ENCODE results near the gene HTT-AS.

DNA sequence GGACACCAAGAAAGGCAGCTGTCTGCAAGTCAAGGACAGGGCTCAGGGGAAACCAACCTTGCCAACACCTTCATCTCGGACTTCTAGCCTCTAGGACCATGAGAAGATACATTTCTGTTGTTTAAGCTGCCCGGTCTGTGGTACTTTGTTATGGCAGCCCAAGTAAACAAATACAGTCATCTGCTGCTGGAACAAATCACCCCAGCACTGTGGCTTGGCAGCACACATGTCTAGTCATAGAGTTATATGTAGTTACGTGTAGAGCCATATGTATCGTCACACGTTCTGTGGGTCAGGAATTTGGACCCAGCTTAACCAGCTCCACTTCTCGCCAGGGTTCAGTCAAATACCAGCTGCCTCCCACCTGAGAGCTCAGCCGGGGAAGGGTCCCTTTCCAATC is 2.5 kb downstream of the HTT-AS start:
- TF ChIP-seq POLR2A (IDR thresholded peaks at IDR 0.05) = no peak
- TF ChIP-seq, protein P1, sequence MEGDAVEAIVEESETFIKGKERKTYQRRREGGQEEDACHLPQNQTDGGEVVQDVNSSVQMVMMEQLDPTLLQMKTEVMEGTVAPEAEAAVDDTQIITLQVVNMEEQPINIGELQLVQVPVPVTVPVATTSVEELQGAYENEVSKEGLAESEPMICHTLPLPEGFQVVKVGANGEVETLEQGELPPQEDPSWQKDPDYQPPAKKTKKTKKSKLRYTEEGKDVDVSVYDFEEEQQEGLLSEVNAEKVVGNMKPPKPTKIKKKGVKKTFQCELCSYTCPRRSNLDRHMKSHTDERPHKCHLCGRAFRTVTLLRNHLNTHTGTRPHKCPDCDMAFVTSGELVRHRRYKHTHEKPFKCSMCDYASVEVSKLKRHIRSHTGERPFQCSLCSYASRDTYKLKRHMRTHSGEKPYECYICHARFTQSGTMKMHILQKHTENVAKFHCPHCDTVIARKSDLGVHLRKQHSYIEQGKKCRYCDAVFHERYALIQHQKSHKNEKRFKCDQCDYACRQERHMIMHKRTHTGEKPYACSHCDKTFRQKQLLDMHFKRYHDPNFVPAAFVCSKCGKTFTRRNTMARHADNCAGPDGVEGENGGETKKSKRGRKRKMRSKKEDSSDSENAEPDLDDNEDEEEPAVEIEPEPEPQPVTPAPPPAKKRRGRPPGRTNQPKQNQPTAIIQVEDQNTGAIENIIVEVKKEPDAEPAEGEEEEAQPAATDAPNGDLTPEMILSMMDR (IDR thresholded peaks at IDR 0.05) = no peak

Data from esophagus squamous epithelium (tissue), 4 donors.